ENCODE results near the gene RPL10.

Gene RPL10

GRCh38 chrX:154397888-154398667, at the start of gene RPL10:
Gene RPL10 (plus strand): TSS chrX:154398377. CDS start chrX:154398520, 143 bp downstream.
- peak; percentile 78 for DNase-seq (ENCODE audit: low read depth)

- no peak for DNase-seq (ENCODE audit: low read depth)
Measured at GRCh38 chrX:154348646-154349358, 49.4 kb upstream of the RPL10 start.

- DNase-seq (ENCODE audit: low read depth): no peak
Measured at GRCh38 chrX:154349359-154349935, 48.7 kb upstream of the RPL10 start.

- DNase-seq (ENCODE audit: low read depth): no peak
Measured at GRCh38 chrX:154349979-154350378, 48.2 kb upstream of the RPL10 start.

GRCh38 chrX:154350429-154351182, 47.6 kb upstream of the RPL10 start:
- no peak for DNase-seq (ENCODE audit: low read depth)

GRCh38 chrX:154351183-154352011, 46.8 kb upstream of the RPL10 start:
- DNase-seq (ENCODE audit: low read depth): no peak

GRCh38 chrX:154352012-154352401, 46.2 kb upstream of the RPL10 start:
- DNase-seq (ENCODE audit: low read depth): no peak

- DNase-seq (ENCODE audit: low read depth): no peak
Measured at GRCh38 chrX:154352466-154352865, 45.7 kb upstream of the RPL10 start.

- DNase-seq (ENCODE audit: low read depth): no peak
Measured at GRCh38 chrX:154353172-154353843, 44.9 kb upstream of the RPL10 start.

GRCh38 chrX:154354013-154354412, 44.2 kb upstream of the RPL10 start:
- DNase-seq (ENCODE audit: low read depth): no peak

- no peak for DNase-seq (ENCODE audit: low read depth)
Measured at GRCh38 chrX:154354516-154354915, 43.7 kb upstream of the RPL10 start.

GRCh38 chrX:154355094-154355775, 42.9 kb upstream of the RPL10 start:
- no peak for DNase-seq (ENCODE audit: low read depth)

GRCh38 chrX:154355776-154356140, 42.4 kb upstream of the RPL10 start:
- no peak for DNase-seq (ENCODE audit: low read depth)

GRCh38 chrX:154356596-154356995, 41.6 kb upstream of the RPL10 start:
- DNase-seq (ENCODE audit: low read depth): no peak

- DNase-seq (ENCODE audit: low read depth): no peak
Measured at GRCh38 chrX:154357205-154357604, 41.0 kb upstream of the RPL10 start.

- no peak for DNase-seq (ENCODE audit: low read depth)
Measured at GRCh38 chrX:154358011-154358410, 40.2 kb upstream of the RPL10 start.

- no peak for DNase-seq (ENCODE audit: low read depth)
Measured at GRCh38 chrX:154358829-154359228, 39.3 kb upstream of the RPL10 start.

GRCh38 chrX:154359362-154360154, 38.6 kb upstream of the RPL10 start:
- DNase-seq (ENCODE audit: low read depth): no peak

GRCh38 chrX:154360155-154360713, 37.9 kb upstream of the RPL10 start:
- DNase-seq (ENCODE audit: low read depth): no peak
